HG02852 (cell line): Measurements from ENCODE around the gene SEPTIN2.
"Not testable (repeated sequence)": the region's sequence is repeated elsewhere in the genome, so short reads cannot be mapped to it uniquely, and the experiment has no call there.

ENCODE experiments used
- ATAC-seq: cut with Tn5 transposase; IDR thresholded peaks from one replicate; pipeline ENCODE4 v1.9.1; 2021; ENCODE audit warnings: mild to moderate bottlenecking, moderate library complexity; ENCODE audit not compliant: unreplicated experiment

The SEPTIN2 gene

GRCh38 chr2:241378816-241379215 lies 63.1 kb downstream of the SEPTIN2 start:
- no peak for ATAC-seq

- no peak for ATAC-seq
Observed at GRCh38 chr2:241379481-241380480, 64.1 kb downstream of the SEPTIN2 start.

- no peak for ATAC-seq
Observed at GRCh38 chr2:241381872-241382271, 66.1 kb downstream of the SEPTIN2 start.

GRCh38 chr2:241385450-241385849 lies 69.7 kb downstream of the SEPTIN2 start:
- ATAC-seq: not testable (repeated sequence)

- no peak for ATAC-seq
Observed at GRCh38 chr2:241386519-241386918, 70.8 kb downstream of the SEPTIN2 start.

GRCh38 chr2:241389697-241390096 lies 74.0 kb downstream of the SEPTIN2 start:
- no peak for ATAC-seq

- no peak for ATAC-seq
Observed at GRCh38 chr2:241390301-241391206, 74.8 kb downstream of the SEPTIN2 start.

- no peak for ATAC-seq
Observed at GRCh38 chr2:241391892-241392665, 76.4 kb downstream of the SEPTIN2 start.

- ATAC-seq: not testable (repeated sequence)
Observed at GRCh38 chr2:241392753-241393152, 77.0 kb downstream of the SEPTIN2 start.

- ATAC-seq: no peak
Observed at GRCh38 chr2:241393524-241394196, 77.9 kb downstream of the SEPTIN2 start.

GRCh38 chr2:241396809-241397208 lies 81.1 kb downstream of the SEPTIN2 start:
- not testable (repeated sequence) for ATAC-seq

GRCh38 chr2:241399941-241400922 lies 84.5 kb downstream of the SEPTIN2 start:
- ATAC-seq: no peak
